ENCODE data around the gene FGF2.
"Not testable (repeated sequence)": the region's sequence is repeated elsewhere in the genome, so short reads cannot be mapped to it uniquely, and the experiment has no call there.

Gene FGF2

DNA sequence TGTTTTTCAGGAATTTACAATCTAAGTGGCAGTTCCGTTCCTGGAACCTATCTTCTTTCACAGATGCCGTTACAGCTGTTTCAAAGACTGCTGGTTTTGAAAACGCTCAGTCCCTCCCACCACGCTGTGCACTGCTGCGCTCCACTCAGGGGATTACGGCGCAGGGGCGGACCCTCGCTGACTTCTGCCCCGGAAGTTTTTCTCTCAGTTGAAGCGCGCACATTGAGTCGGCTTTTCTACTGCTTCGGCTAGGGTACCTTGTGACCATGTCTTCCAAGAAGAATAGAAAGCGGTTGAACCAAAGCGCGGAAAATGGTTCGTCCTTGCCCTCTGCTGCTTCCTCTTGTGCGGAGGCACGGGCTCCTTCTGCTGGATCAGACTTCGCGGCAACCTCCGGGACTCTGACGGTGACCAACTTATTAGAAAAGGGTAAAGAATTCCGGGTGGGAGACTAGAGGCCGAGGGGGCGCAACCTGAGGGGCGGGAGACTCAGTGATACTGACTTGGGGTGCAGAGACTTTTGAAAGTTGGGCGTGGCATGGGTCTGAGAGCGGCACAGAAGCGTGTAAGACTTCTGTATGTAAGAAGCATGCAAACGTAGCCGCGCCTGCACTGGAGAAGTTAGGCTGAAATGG lies 96.4 kb downstream of the FGF2 start:
- DNase-seq (ENCODE audit: low read depth): peak; percentile 87

DNA sequence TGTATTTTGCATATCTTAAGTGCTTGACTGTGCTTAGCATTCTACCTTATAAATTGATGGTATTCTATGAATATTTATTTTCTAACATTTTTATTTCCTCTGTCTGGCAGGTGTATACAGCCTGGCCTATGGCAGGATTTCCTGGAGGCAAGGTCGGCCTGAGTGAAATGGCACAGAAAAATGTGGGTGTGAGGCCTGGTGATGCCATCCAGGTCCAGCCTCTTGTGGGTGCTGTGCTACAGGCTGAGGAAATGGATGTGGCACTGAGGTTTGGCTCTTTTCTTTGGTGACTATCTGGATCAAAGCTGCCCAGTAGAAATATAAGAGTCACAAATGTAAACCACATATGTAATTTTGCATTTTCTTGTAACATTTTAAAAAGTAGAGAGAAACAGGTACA lies 102.3 kb downstream of the FGF2 start:
- no peak for DNase-seq (ENCODE audit: low read depth)

DNA sequence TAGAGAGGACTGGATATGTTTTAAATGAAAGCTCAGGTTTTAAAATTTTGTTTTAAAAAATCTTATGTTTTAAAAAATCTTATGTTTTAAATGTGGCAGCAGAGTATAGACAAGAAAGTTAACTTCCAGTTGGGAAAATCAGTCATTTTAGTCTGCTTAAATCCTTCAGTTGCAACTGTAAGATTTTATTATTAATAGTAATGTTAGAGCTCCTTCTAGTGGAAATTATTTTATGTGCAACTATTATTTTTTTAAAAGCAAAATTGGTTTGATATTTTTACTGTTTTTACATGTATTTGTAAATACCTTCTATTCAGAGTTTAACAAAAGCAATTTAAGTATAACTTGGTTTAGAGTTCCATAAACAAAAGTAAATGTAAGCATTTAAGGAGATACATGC lies 104.2 kb downstream of the FGF2 start:
- peak; percentile 25 for DNase-seq (ENCODE audit: low read depth)

DNA sequence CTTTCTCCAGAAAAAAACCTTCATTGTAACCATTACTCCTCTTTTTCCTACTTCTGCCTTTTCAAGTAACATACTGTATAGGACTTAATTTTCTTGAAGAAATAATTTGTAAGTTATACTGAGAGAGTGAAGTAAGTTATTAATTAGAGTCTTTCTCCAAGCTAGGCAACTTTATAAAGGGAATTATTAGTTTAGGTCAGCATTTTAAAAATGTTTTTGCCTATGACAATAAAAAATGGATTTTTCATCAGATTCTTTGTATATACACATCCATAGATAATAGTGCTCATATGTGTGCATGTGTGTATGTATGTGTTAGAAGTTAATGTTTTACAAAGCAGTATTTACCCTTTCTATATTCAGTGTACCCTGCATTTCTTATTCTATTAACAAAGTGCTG lies 106.1 kb downstream of the FGF2 start:
- DNase-seq (ENCODE audit: low read depth): no peak

DNA sequence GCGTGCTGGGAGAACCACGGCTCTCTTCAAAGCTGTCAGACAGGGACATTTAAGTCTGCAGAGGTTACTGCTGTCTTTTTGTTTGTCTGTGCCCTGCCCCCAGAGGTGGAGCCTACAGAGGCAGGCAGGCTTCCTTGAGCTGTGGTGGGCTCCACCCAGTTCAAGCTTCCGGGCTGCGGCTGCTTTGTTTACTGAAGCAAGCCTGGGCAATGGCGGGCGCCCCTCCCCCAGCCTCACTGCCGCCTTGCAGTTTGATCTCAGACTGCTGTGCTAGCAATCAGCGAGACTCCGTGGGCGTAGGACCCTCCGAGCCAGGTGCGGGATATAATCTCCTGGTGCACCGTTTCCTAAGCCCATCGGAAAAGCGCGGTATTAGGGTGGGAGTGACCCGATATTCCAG lies 118.5 kb downstream of the FGF2 start:
- not testable (repeated sequence) for DNase-seq (ENCODE audit: low read depth)

DNA sequence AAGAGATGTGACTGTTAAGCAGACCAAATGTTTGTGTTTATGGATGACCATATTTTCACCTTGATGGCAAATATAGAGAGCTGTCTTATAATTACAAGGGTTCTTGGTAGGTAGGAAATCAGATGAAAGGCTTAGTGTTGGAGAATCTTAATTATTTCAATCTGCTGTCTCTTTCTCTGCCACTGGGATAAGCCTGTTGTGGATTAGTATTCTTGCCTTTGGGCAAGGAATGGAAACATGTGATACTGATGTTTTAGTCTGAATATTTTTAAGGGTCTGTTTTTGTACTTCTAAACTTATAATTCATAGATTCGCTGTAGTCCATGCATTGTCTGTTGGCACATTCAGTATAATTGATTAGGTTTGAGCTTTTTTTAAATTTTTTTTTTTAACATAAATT lies 119.5 kb downstream of the FGF2 start:
- no peak for DNase-seq (ENCODE audit: low read depth)

Measured in amniotic epithelial cell (primary cell).